Keratinocyte (primary cell): Measurements from ENCODE around the gene PLPP4. TPM values are rescaled to one million over a fixed set of nuclear protein-coding genes. Genes with fewer than 3 reads are reported as not detected.

Experiments used
- DNase-seq: peaks from one replicate; pipeline ENCODE4 v3.0.0-alpha.2; 2011; ENCODE audit warnings: low read depth, missing footprints, low spot score
- FAIRE-seq: peaks from 2 replicates; lab custom pipeline; 2011; peaks lifted over from hg19 to GRCh38; lab: Jason Lieb, UNC
- H2AFZ ChIP-seq: 2 replicates; pipeline ENCODE4 v1.6.0; 2012; ENCODE audit warnings: low read length, control low read depth, inconsistent platforms; ENCODE audit not compliant: control insufficient read depth
- H3K27ac ChIP-seq: 2 replicates; pipeline ENCODE4 v1.5.1; 2011; ENCODE audit warnings: low read length; ENCODE audit not compliant: control insufficient read depth, insufficient read depth
- H3K27me3 ChIP-seq: 3 replicates; pipeline ENCODE4 v1.6.0; 2011; ENCODE audit warnings: low read length; ENCODE audit not compliant: control insufficient read depth, insufficient read depth; ENCODE audit errors: extremely low read depth
- H3K36me3 ChIP-seq, 2 experiments: 2 replicates in 1 of 2; 3 replicates in 1 of 2; pipeline ENCODE4 v1.5.1; 2011; ENCODE audit warnings: low read length in 2 of 2, mild to moderate bottlenecking in 1 of 2; ENCODE audit not compliant: control insufficient read depth in 2 of 2, insufficient read depth in 2 of 2; ENCODE audit errors: extremely low read depth in 1 of 2
- H3K4me1 ChIP-seq: 3 replicates; pipeline ENCODE4 v1.5.1; 2011; ENCODE audit warnings: low read length; ENCODE audit not compliant: control insufficient read depth, insufficient read depth; ENCODE audit errors: extremely low read depth
- H3K4me2 ChIP-seq: 3 replicates; pipeline ENCODE4 v1.6.0; 2011; ENCODE audit warnings: low read depth, low read length; ENCODE audit not compliant: control insufficient read depth, insufficient read depth; ENCODE audit errors: extremely low read depth
- H3K4me3 ChIP-seq, 3 experiments: fragments of 200-600 bp in 1 of 3; sonication (generic) in 1 of 3; 2 replicates in 2 of 3; 3 replicates in 1 of 3; pipeline ENCODE4 v1.5.1; 2011 to 2016; ENCODE audit warnings: low read length in 3 of 3, mild to moderate bottlenecking in 3 of 3, control low read depth in 2 of 3, inconsistent platforms in 1 of 3, low read depth in 1 of 3, mixed read lengths in 1 of 3, mixed run types in 1 of 3, moderate library complexity in 1 of 3; ENCODE audit not compliant: control insufficient read depth in 2 of 3, insufficient read depth in 2 of 3; ENCODE audit errors: extremely low read depth in 1 of 3
- H3K79me2 ChIP-seq: 2 replicates; pipeline ENCODE4 v1.6.0; 2012; ENCODE audit warnings: low read length; ENCODE audit not compliant: control insufficient read depth, insufficient read depth
- H3K9ac ChIP-seq: 3 replicates; pipeline ENCODE4 v1.6.0; 2011; ENCODE audit warnings: low read length; ENCODE audit not compliant: control insufficient read depth, insufficient read depth; ENCODE audit errors: extremely low read depth
- H3K9me1 ChIP-seq: 3 replicates; pipeline ENCODE4 v1.6.0; 2011; ENCODE audit warnings: low read length; ENCODE audit not compliant: control insufficient read depth, insufficient read depth; ENCODE audit errors: extremely low read depth
- H3K9me3 ChIP-seq: 2 replicates; pipeline ENCODE4 v1.5.1; 2012; ENCODE audit warnings: low read depth, low read length; ENCODE audit not compliant: control insufficient read depth
- H4K20me1 ChIP-seq: 3 replicates; pipeline ENCODE4 v1.6.0; 2011; ENCODE audit warnings: low read length; ENCODE audit not compliant: control insufficient read depth, insufficient read depth; ENCODE audit errors: extremely low read depth
- EZH2 ChIP-seq: IDR thresholded peaks from one replicate; pipeline ENCODE4 v1.6.1; 2012; ENCODE audit warnings: inconsistent platforms, mild to moderate bottlenecking, low read length, moderate library complexity
- dilution Hi-C: fragments of 300-500 bp; cut with MboI; formaldehyde crosslinking; loops from one replicate; pipeline ENCODE4 v1.7.0; 2020; ENCODE audit warnings: low sequenced_read_pairs; ENCODE audit not compliant: extremely low pct_ligation_motif_present
- polyA plus RNA-seq, 5 experiments: library from polyadenylated mRNA; depleted of rRNA in 3 of 5; stranded (reverse) in 3 of 5; stranded (forward) in 1 of 5; unstranded in 1 of 5; fragments of >200 nt; gene quantifications; 1 replicate in 1 of 5; 2 replicates in 3 of 5; 3 replicates in 1 of 5; pipeline versions ENCODE4 v1.2.1 to v1.2.3, GENCODE V29; 2011 to 2012; ENCODE audit warnings: missing spikeins in 2 of 5, low read depth in 1 of 5, low replicate concordance in 1 of 5
- TF ChIP-seq, protein P1 (sequence below), 3 experiments: IDR thresholded peaks in 1 of 3; conservative IDR thresholded peaks in 1 of 3; optimal IDR thresholded peaks in 1 of 3; 2 replicates in 2 of 3; 3 replicates in 1 of 3; pipeline versions ENCODE3 to v1.5.1; 2011; ENCODE audit warnings: low read length in 3 of 3, mild to moderate bottlenecking in 3 of 3, moderate library complexity in 2 of 3, control low read depth in 1 of 3, inconsistent platforms in 1 of 3; ENCODE audit not compliant: insufficient read depth in 2 of 3; ENCODE audit errors: extremely low read depth in 1 of 3

Gene PLPP4
- polyA plus RNA-seq, 1 donor (not counting 4 experiments of a cell fraction or from before 2014, with no cell fraction given), result 0.76 TPM

DNA sequence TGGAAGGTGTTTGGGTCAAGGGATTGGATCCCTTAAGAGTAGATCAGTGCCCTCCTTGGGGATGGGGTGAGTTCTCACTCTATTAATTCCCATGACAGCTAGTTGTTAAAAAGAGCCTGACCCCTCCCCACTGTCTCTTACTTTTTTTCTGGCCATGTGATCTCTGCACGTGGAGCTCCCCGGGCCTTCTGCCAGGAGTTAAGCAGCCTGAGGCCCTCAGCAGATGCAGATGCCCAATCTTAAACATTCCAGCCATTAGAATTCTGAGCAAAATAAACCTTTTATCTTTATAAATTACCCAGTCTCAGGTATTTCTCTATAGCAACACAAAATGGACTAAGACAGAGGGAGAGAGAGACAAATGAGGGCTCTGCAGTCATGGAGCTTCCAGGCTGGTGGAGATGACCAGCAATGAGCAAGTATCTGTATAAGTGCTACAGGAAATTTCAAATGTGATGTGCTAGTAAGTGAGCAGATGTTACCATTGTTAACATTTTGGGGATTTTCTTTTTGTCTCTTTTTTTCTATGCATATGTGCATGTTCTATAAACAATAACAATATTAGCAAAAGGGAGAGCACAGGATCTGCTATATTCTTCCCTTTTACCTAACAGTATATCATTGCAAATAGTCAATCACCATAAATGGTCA lies 26.7 kb downstream of the PLPP4 start:
- no peaks in the 10 kb centered on the region for H3K9me3 ChIP-seq
- H4K20me1 ChIP-seq, result no peaks in the 10 kb centered on the region
- H3K79me2 ChIP-seq, result no peaks in the 10 kb centered on the region
- H3K36me3 ChIP-seq, result no peaks in the 10 kb centered on the region
- TF ChIP-seq EZH2, result no peak
- TF ChIP-seq, protein P1, sequence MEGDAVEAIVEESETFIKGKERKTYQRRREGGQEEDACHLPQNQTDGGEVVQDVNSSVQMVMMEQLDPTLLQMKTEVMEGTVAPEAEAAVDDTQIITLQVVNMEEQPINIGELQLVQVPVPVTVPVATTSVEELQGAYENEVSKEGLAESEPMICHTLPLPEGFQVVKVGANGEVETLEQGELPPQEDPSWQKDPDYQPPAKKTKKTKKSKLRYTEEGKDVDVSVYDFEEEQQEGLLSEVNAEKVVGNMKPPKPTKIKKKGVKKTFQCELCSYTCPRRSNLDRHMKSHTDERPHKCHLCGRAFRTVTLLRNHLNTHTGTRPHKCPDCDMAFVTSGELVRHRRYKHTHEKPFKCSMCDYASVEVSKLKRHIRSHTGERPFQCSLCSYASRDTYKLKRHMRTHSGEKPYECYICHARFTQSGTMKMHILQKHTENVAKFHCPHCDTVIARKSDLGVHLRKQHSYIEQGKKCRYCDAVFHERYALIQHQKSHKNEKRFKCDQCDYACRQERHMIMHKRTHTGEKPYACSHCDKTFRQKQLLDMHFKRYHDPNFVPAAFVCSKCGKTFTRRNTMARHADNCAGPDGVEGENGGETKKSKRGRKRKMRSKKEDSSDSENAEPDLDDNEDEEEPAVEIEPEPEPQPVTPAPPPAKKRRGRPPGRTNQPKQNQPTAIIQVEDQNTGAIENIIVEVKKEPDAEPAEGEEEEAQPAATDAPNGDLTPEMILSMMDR (optimal IDR thresholded peaks at IDR 0.05 in 1 of 3, IDR thresholded peaks at IDR 0.05 in 1 of 3, conservative IDR thresholded peaks at IDR 0.05 in 1 of 3; ENCODE audit: extremely low read depth in 1 of 3, insufficient read depth in 2 of 3, low read length in 3 of 3), result no peak
- no peak for DNase-seq
- H3K9me1 ChIP-seq, result no peaks in the 10 kb centered on the region
- no peak overlapping the region for H3K9ac ChIP-seq
- H2AFZ ChIP-seq, result no peak overlapping the region
- dilution Hi-C loops, result no loop called here
- no peak for FAIRE-seq
- no peaks in the 10 kb centered on the region for H3K27me3 ChIP-seq
- H3K4me2 ChIP-seq, result no peak overlapping the region
- no peak overlapping the region for H3K27ac ChIP-seq
- no peaks in the 10 kb centered on the region for H3K4me1 ChIP-seq
- H3K4me3 ChIP-seq, result no peak overlapping the region

DNA sequence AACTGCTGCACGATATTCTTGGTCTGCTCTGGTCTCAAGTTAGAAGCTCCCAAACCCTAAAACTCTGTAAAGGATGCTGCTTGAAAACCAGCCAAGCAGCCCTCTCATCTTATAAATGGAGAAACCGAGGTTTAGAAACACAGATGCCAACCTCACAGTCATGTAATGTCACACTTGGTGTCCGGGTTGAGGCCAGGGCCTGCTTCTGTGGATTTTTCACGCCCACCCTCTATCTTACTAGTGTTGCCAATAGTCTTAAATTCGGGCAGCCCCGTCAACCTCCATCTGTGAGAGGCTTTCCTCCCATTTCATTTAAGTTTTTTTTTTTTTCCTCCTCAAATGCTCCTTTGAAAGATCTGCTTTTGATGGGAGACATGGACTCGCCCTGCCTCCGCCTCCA lies 28.9 kb downstream of the PLPP4 start:
- Histone ChIP-seq H3K4me1 (no peaks in the 10 kb centered on the region), H3K4me3 (no peak overlapping the region), H3K27me3 (peaks cover 4% of the 10 kb centered on the region), H3K9me1 (no peaks in the 10 kb centered on the region), H3K36me3 (no peaks in the 10 kb centered on the region), H3K27ac (no peak overlapping the region), H2AFZ (no peak overlapping the region), H3K79me2 (no peaks in the 10 kb centered on the region), H3K9ac (no peak overlapping the region), H3K9me3 (no peaks in the 10 kb centered on the region), H4K20me1 (no peaks in the 10 kb centered on the region), H3K4me2 (no peak overlapping the region)
- FAIRE-seq, result no peak
- TF ChIP-seq, protein P1 (optimal IDR thresholded peaks at IDR 0.05 in 1 of 3, IDR thresholded peaks at IDR 0.05 in 1 of 3, conservative IDR thresholded peaks at IDR 0.05 in 1 of 3; ENCODE audit: extremely low read depth in 1 of 3, insufficient read depth in 2 of 3, low read length in 3 of 3), result no peak
- TF ChIP-seq EZH2, result no peak
- dilution Hi-C loops, result no loop called here
- no peak for DNase-seq
